Measurements from ENCODE around the gene SMARCC2. TPM values are rescaled to one million over a fixed set of nuclear protein-coding genes. Genes with fewer than 3 reads are reported as not detected.

Gene SMARCC2
- total RNA-seq, 1 experiment from 2014 or later = 99.7 TPM

DNA sequence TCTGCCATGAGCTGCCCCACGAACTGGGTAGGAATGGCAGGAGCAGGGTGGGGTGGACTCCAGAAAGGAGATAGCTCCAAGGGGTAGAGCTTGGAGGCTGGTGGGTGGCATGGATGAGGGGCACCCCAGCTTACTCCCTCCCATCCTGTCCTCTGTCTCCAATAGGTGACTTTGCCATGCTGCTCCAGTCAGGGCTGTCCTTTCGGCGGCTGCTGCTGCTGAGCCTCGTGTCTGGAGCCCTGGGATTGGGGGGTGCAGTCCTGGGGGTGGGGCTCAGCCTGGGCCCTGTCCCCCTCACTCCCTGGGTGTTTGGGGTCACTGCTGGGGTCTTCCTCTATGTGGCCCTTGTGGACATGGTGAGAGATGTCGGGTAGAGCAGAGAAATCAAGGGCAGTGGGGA lies 47.7 kb upstream of the SMARCC2 start:
- H3K4me2 ChIP-seq (ENCODE audit: low read length) = no peak overlapping the region
- no peak for ATAC-seq
- no peak for DNase-seq (ENCODE audit: low read depth, low spot score)
- H3K36me3 ChIP-seq (ENCODE audit: control insufficient read depth in 1 of 2, insufficient read depth in 2 of 2, low read length in 2 of 2) = peaks cover 7 to 9% of the 10 kb centered on the region in 2 experiments; a peak in 3 of 4 replicates
- peaks cover 0 to 6% of the 10 kb centered on the region in 2 experiments; a peak in 1 of 4 replicates for H3K4me1 ChIP-seq (ENCODE audit: control insufficient read depth in 1 of 2, insufficient read depth in 2 of 2, low read length in 2 of 2)
- ChIA-PET RAD21 (ENCODE audit: low non-redundant PET in 1 of 2, low total read pairs in 2 of 2, uncharacterized antibody in 2 of 2, unreplicated experiment in 2 of 2) (no interaction called here), POLR2A (no interaction called here), CTCF (no interaction called here)
- no peak overlapping the region for H2AFZ ChIP-seq (ENCODE audit: low read depth, low read length, poor library complexity, severe bottlenecking)
- H3K9me2 ChIP-seq (ENCODE audit: insufficient read depth) = no peaks in the 10 kb centered on the region
- TF ChIP-seq ZFX (IDR thresholded peaks at IDR 0.05) = no peak
- TF ChIP-seq POLR2AphosphoS5 (IDR thresholded peaks at IDR 0.05; ENCODE audit: low read depth, low read length) = no peak
- no peak for TF ChIP-seq YY1 (IDR thresholded peaks at IDR 0.05; ENCODE audit: extremely low read depth, insufficient replicate concordance, low read depth, low read length)
- TF ChIP-seq EZH2 (IDR thresholded peaks at IDR 0.05) = no peak
- TF ChIP-seq EZH2phosphoT487 (IDR thresholded peaks at IDR 0.05; ENCODE audit: borderline replicate concordance) = no peak
- TF ChIP-seq, protein P1, sequence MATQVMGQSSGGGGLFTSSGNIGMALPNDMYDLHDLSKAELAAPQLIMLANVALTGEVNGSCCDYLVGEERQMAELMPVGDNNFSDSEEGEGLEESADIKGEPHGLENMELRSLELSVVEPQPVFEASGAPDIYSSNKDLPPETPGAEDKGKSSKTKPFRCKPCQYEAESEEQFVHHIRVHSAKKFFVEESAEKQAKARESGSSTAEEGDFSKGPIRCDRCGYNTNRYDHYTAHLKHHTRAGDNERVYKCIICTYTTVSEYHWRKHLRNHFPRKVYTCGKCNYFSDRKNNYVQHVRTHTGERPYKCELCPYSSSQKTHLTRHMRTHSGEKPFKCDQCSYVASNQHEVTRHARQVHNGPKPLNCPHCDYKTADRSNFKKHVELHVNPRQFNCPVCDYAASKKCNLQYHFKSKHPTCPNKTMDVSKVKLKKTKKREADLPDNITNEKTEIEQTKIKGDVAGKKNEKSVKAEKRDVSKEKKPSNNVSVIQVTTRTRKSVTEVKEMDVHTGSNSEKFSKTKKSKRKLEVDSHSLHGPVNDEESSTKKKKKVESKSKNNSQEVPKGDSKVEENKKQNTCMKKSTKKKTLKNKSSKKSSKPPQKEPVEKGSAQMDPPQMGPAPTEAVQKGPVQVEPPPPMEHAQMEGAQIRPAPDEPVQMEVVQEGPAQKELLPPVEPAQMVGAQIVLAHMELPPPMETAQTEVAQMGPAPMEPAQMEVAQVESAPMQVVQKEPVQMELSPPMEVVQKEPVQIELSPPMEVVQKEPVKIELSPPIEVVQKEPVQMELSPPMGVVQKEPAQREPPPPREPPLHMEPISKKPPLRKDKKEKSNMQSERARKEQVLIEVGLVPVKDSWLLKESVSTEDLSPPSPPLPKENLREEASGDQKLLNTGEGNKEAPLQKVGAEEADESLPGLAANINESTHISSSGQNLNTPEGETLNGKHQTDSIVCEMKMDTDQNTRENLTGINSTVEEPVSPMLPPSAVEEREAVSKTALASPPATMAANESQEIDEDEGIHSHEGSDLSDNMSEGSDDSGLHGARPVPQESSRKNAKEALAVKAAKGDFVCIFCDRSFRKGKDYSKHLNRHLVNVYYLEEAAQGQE (IDR thresholded peaks at IDR 0.05; ENCODE audit: low read depth) = no peak
- TF ChIP-seq, protein P2, sequence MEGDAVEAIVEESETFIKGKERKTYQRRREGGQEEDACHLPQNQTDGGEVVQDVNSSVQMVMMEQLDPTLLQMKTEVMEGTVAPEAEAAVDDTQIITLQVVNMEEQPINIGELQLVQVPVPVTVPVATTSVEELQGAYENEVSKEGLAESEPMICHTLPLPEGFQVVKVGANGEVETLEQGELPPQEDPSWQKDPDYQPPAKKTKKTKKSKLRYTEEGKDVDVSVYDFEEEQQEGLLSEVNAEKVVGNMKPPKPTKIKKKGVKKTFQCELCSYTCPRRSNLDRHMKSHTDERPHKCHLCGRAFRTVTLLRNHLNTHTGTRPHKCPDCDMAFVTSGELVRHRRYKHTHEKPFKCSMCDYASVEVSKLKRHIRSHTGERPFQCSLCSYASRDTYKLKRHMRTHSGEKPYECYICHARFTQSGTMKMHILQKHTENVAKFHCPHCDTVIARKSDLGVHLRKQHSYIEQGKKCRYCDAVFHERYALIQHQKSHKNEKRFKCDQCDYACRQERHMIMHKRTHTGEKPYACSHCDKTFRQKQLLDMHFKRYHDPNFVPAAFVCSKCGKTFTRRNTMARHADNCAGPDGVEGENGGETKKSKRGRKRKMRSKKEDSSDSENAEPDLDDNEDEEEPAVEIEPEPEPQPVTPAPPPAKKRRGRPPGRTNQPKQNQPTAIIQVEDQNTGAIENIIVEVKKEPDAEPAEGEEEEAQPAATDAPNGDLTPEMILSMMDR (IDR thresholded peaks at IDR 0.05 in 2 of 3, conservative IDR thresholded peaks at IDR 0.05 in 1 of 3; ENCODE audit: borderline replicate concordance in 1 of 3, insufficient read depth in 1 of 3, low read depth in 2 of 3, low read length in 2 of 3) = no peak
- no peak for TF ChIP-seq POLR2A (IDR thresholded peaks at IDR 0.05; ENCODE audit: borderline replicate concordance, extremely low read depth, insufficient read depth, insufficient read length)
- no peak for TF ChIP-seq RAD21 (IDR thresholded peaks at IDR 0.05; ENCODE audit: low read depth)
- H4K20me1 ChIP-seq (ENCODE audit: insufficient read depth) = no peaks in the 10 kb centered on the region
- H3K9me3 ChIP-seq (ENCODE audit: control insufficient read depth in 1 of 2, insufficient read depth in 1 of 2, low read depth in 1 of 2, low read length in 2 of 2) = no peaks in the 10 kb centered on the region
- BruUV-seq (replicated peaks) = no TSS peak
- H3K9ac ChIP-seq (ENCODE audit: low read length) = no peak overlapping the region
- intact Hi-C loops (cut with micrococcal nuclease) = no loop called here
- no peak overlapping the region for H3K4me3 ChIP-seq (replicated peaks in 1 of 2; ENCODE audit: low read depth in 1 of 2, low read length in 2 of 2)
- no peaks in the 10 kb centered on the region for H3K27me3 ChIP-seq (ENCODE audit: insufficient read depth, low read length)
- no peak overlapping the region for H3K27ac ChIP-seq (ENCODE audit: low read depth, low read length)
- H3K79me2 ChIP-seq (ENCODE audit: insufficient read depth, low read length) = no peaks in the 10 kb centered on the region
